Nephron progenitor cell (in vitro differentiated cells): ENCODE results near the gene SULT1A1.
A peak's percentile ranks its signal among the peaks of the same experiment; 100 is the strongest.
"Not testable (repeated sequence)": the region's sequence is repeated elsewhere in the genome, so short reads cannot be mapped to it uniquely, and the experiment has no call there.

ENCODE experiments used
- DNase-seq: peaks from one replicate; pipeline ENCODE4 v3.0.0; 2021
- H3K27ac Mint-ChIP-seq: 2 replicates; pipeline ENCODE4 v1.8.0; 2021; ENCODE audit warnings: mild to moderate bottlenecking, moderate library complexity, mixed read lengths
- H3K27me3 Mint-ChIP-seq: 2 replicates; pipeline ENCODE4 v1.8.0; 2021; ENCODE audit warnings: mild to moderate bottlenecking, low read depth, mixed read lengths; ENCODE audit not compliant: poor library complexity
- H3K36me3 Mint-ChIP-seq: 2 replicates; pipeline ENCODE4 v1.8.0; 2021; ENCODE audit warnings: low read depth, mixed read lengths
- H3K4me1 Mint-ChIP-seq: 2 replicates; pipeline ENCODE4 v1.8.0; 2021; ENCODE audit warnings: mixed read lengths
- H3K4me3 Mint-ChIP-seq: 2 replicates; pipeline ENCODE4 v1.8.0; 2021; ENCODE audit warnings: mild to moderate bottlenecking, moderate library complexity, mixed read lengths
- H3K9me3 Mint-ChIP-seq: 2 replicates; pipeline ENCODE4 v1.8.0; 2021; ENCODE audit warnings: mild to moderate bottlenecking, moderate library complexity, mixed read lengths
- TF ChIP-seq, protein P1 (sequence below): fragments of 200-600 bp; sonication (generic); IDR thresholded peaks from 2 replicates; pipeline ENCODE4 v1.5.0; 2021; ENCODE audit warnings: antibody characterized with exemption

The SULT1A1 gene

GRCh38 chr16:28603381-28604185 lies 6.3 kb downstream of the SULT1A1 start:
- Mint-ChIP-seq H3K9me3 (no peaks in the 10 kb centered on the region), H3K4me3 (no peak overlapping the region), H3K4me1 (no peaks in the 10 kb centered on the region), H3K27ac (no peak overlapping the region), H3K36me3 (no peaks in the 10 kb centered on the region), H3K27me3 (peaks cover 6% of the 10 kb centered on the region)
- TF ChIP-seq, protein P1, sequence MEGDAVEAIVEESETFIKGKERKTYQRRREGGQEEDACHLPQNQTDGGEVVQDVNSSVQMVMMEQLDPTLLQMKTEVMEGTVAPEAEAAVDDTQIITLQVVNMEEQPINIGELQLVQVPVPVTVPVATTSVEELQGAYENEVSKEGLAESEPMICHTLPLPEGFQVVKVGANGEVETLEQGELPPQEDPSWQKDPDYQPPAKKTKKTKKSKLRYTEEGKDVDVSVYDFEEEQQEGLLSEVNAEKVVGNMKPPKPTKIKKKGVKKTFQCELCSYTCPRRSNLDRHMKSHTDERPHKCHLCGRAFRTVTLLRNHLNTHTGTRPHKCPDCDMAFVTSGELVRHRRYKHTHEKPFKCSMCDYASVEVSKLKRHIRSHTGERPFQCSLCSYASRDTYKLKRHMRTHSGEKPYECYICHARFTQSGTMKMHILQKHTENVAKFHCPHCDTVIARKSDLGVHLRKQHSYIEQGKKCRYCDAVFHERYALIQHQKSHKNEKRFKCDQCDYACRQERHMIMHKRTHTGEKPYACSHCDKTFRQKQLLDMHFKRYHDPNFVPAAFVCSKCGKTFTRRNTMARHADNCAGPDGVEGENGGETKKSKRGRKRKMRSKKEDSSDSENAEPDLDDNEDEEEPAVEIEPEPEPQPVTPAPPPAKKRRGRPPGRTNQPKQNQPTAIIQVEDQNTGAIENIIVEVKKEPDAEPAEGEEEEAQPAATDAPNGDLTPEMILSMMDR = no peak
- no peak for DNase-seq

- H3K4me3 Mint-ChIP-seq = no peak overlapping the region
- H3K27ac Mint-ChIP-seq = no peak overlapping the region
- no peaks in the 10 kb centered on the region for H3K9me3 Mint-ChIP-seq
- TF ChIP-seq, protein P1 = no peak
- H3K4me1 Mint-ChIP-seq = peaks cover 7% of the 10 kb centered on the region
- DNase-seq = no peak
- H3K36me3 Mint-ChIP-seq = no peaks in the 10 kb centered on the region
- H3K27me3 Mint-ChIP-seq = peaks cover 9% of the 10 kb centered on the region
Observed at GRCh38 chr16:28602529-28602928, 7.3 kb downstream of the SULT1A1 start.

- H3K4me3 Mint-ChIP-seq, H3K27me3 Mint-ChIP-seq, H3K27ac Mint-ChIP-seq: not testable (repeated sequence)
Observed at GRCh38 chr16:28602062-28602461, 7.8 kb downstream of the SULT1A1 start.

GRCh38 chr16:28601589-28601988 lies 8.3 kb downstream of the SULT1A1 start:
- DNase-seq, H3K4me3 Mint-ChIP-seq, H3K27me3 Mint-ChIP-seq, H3K9me3 Mint-ChIP-seq, H3K27ac Mint-ChIP-seq, H3K36me3 Mint-ChIP-seq: not testable (repeated sequence)
- H3K4me1 Mint-ChIP-seq = peaks cover 16% of the 10 kb centered on the region

More at GRCh38 chr16:28602062-28602461, 7.8 kb downstream of the SULT1A1 start:
- not testable (repeated sequence) for H3K9me3 Mint-ChIP-seq, DNase-seq, H3K36me3 Mint-ChIP-seq
- peaks cover 12% of the 10 kb centered on the region for H3K4me1 Mint-ChIP-seq

DNA sequence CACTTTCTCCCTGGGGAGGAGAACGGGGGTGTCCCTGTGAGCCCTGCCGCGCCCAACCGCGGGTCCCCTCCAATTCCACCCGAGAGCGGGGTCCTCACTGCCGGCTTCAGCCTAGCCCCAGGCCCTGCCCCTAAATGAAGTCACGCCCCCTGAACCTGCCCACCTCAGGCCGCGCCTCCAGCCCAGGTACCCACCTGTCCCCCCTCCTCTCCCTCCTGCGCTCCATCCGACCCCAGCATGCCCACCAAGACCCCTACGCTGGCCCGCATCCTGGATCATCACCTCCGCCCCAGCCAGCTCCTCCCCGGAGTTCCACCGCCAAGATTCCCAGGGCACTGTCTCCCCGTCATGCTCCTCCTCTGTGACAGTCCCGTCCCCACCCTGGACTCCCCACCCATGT lies 8.9 kb downstream of the SULT1A1 start:
- H3K27me3 Mint-ChIP-seq, H3K36me3 Mint-ChIP-seq, H3K9me3 Mint-ChIP-seq, H3K27ac Mint-ChIP-seq, DNase-seq, H3K4me3 Mint-ChIP-seq: not testable (repeated sequence)
- peaks cover 23% of the 10 kb centered on the region for H3K4me1 Mint-ChIP-seq

GRCh38 chr16:28599377-28600285 lies 10.2 kb downstream of the SULT1A1 start:
- H3K4me1 Mint-ChIP-seq = peaks cover 31% of the 10 kb centered on the region
- H3K27me3 Mint-ChIP-seq = not testable (repeated sequence)

DNA sequence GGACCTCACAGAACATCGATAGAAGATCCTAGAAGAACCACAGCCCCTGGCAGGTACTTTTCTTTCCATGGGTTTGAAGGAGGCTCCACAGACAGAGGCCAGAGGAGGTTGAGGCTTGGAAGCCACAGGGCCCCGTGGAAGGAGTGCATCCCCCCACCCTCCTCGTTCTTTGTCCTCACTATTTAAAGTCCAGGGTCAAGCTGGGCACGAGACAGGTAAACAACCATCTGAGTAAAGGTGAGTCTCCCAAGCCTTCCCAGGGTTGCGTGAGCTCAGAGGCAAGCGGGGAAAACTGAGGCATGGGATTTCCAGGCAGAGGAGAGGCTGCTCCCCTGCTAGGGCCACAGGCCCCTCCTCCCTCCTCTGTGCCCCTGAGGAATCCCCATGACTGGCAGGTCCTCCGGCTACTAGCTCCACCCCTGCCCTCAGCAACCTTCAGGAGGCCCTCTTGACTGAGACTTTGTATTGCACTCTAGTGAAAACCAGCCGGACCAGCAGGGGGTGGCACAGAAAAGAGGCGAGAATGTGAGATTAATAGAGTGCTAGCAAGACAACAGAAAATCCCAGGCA lies 12.1 kb downstream of the SULT1A1 start:
- TF ChIP-seq, protein P1 = no peak
- H3K9me3 Mint-ChIP-seq = no peaks in the 10 kb centered on the region
- peaks cover 7% of the 10 kb centered on the region for H3K36me3 Mint-ChIP-seq
- H3K27ac Mint-ChIP-seq = peak overlapping the region; percentile 98
- H3K4me1 Mint-ChIP-seq = peaks cover 36% of the 10 kb centered on the region
- peak overlapping the region; percentile 75 for H3K4me3 Mint-ChIP-seq
- peaks cover 9% of the 10 kb centered on the region for H3K27me3 Mint-ChIP-seq
- peak; percentile 28 for DNase-seq

More at GRCh38 chr16:28599377-28600285, 10.2 kb downstream of the SULT1A1 start:
- not testable (repeated sequence) for H3K4me3 Mint-ChIP-seq, H3K27ac Mint-ChIP-seq, H3K9me3 Mint-ChIP-seq, DNase-seq, H3K36me3 Mint-ChIP-seq
